WTC11 (cell line): ENCODE measurements around the gene MYLK4. TPM values are rescaled to one million over a fixed set of nuclear protein-coding genes. Genes with fewer than 3 reads are reported as not detected.

ENCODE experiments used
- ATAC-seq: fragments of 200-7000 bp; cut with Tn5 transposase; 2 replicates; pipeline ENCODE4 v1.10.0; 2021; ENCODE audit warnings: mild to moderate bottlenecking, moderate library complexity
- CTCF ChIA-PET: fragments of 300-600 bp; sonication (Branson Sonifier 250); formaldehyde crosslinking; loops from one replicate; lab custom pipeline; 2021; ENCODE audit warnings: antibody characterized with exemption; lab: Charles Lee
- POLR2A ChIA-PET: fragments of 350-600 bp; sonication (Branson Sonifier 250); formaldehyde crosslinking; loops from one replicate; lab custom pipeline; 2021; ENCODE audit warnings: antibody characterized with exemption; lab: Charles Lee
- DNase-seq: peaks from one replicate; pipeline ENCODE4 v3.0.0; 2021; ENCODE audit warnings: low spot score
- H3K27ac Mint-ChIP-seq: 2 replicates; pipeline ENCODE4 v1.8.0; 2021; ENCODE audit warnings: mixed read lengths
- H3K27me3 Mint-ChIP-seq: 2 replicates; pipeline ENCODE4 v1.8.0; 2021; ENCODE audit warnings: low read depth, mild to moderate bottlenecking, moderate library complexity, mixed read lengths
- H3K36me3 Mint-ChIP-seq: 2 replicates; pipeline ENCODE4 v1.8.0; 2021; ENCODE audit warnings: mixed read lengths
- H3K4me1 Mint-ChIP-seq: 2 replicates; pipeline ENCODE4 v1.8.0; 2022; ENCODE audit warnings: mixed read lengths
- H3K4me3 Mint-ChIP-seq: 2 replicates; pipeline ENCODE4 v1.8.0; 2021; ENCODE audit warnings: mild to moderate bottlenecking, moderate library complexity, mixed read lengths
- H3K9me3 Mint-ChIP-seq: 2 replicates; pipeline ENCODE4 v1.8.0; 2021; ENCODE audit warnings: mixed read lengths
- CREB1 ChIP-seq: sonication (generic); formaldehyde crosslinking; IDR thresholded peaks from 2 replicates; pipeline ENCODE4 v1.8.0; 2023; ENCODE audit warnings: mild to moderate bottlenecking, missing genetic modification reagents
- HMGA2 ChIP-seq: fragments of 250-450 bp; sonication (Bioruptor Pico); IDR thresholded peaks from 2 replicates; pipeline ENCODE4 v1.4.0; 2021; ENCODE audit warnings: mild to moderate bottlenecking, moderate library complexity
- IRF2 ChIP-seq: sonication (generic); formaldehyde crosslinking; IDR thresholded peaks from 2 replicates; pipeline ENCODE4 v1.8.0; 2022; ENCODE audit warnings: low read depth, missing genetic modification reagents, borderline replicate concordance
- OVOL2 ChIP-seq: fragments of 250-450 bp; sonication (Bioruptor Pico); IDR thresholded peaks from 2 replicates; pipeline ENCODE4 v1.9.0; 2021; ENCODE audit warnings: mild to moderate bottlenecking, borderline replicate concordance
- SMAD4 ChIP-seq: sonication (generic); formaldehyde crosslinking; IDR thresholded peaks from 2 replicates; pipeline ENCODE4 v1.8.0; 2022; ENCODE audit warnings: mild to moderate bottlenecking, missing genetic modification reagents
- TEAD4 ChIP-seq: sonication (generic); formaldehyde crosslinking; IDR thresholded peaks from 2 replicates; pipeline ENCODE4 v1.8.0; 2022; ENCODE audit warnings: mild to moderate bottlenecking, missing genetic modification reagents
- ZBTB21 ChIP-seq: sonication (generic); formaldehyde crosslinking; IDR thresholded peaks from 2 replicates; pipeline ENCODE4 v1.8.1; 2023; ENCODE audit warnings: mild to moderate bottlenecking, missing genetic modification reagents, borderline replicate concordance
- ZNF138 ChIP-seq: sonication (generic); formaldehyde crosslinking; conservative IDR thresholded peaks from 2 replicates; pipeline ENCODE4 v1.8.1; 2022; ENCODE audit warnings: mild to moderate bottlenecking, moderate library complexity, missing genetic modification reagents
- ZNF671 ChIP-seq: fragments of 250-450 bp; sonication (Bioruptor Pico); IDR thresholded peaks from 2 replicates; pipeline ENCODE4 v1.8.0; 2021; ENCODE audit warnings: mild to moderate bottlenecking
- total RNA-seq: library from RNA; stranded (reverse); gene quantifications from 3 replicates; pipeline ENCODE4 v1.2.3, GENCODE V29; 2021
- TF ChIP-seq, protein P1 (sequence below): fragments of 250-450 bp; sonication (Bioruptor Pico); IDR thresholded peaks from 2 replicates; pipeline ENCODE4 v1.9.0; 2021; ENCODE audit warnings: mild to moderate bottlenecking
- TF ChIP-seq, protein P2 (sequence below): sonication (generic); formaldehyde crosslinking; IDR thresholded peaks from 2 replicates; pipeline ENCODE4 v1.8.1; 2023; ENCODE audit warnings: mild to moderate bottlenecking, missing genetic modification reagents
- TF ChIP-seq, protein P3 (sequence below): sonication (generic); formaldehyde crosslinking; IDR thresholded peaks from 2 replicates; pipeline ENCODE4 v1.8.0; 2023; ENCODE audit warnings: missing genetic modification reagents
- TF ChIP-seq, protein P4 (sequence below): sonication (generic); formaldehyde crosslinking; IDR thresholded peaks from 2 replicates; pipeline ENCODE4 v1.8.1; 2022; ENCODE audit warnings: missing genetic modification reagents, borderline replicate concordance
- TF ChIP-seq, protein P5 (sequence below): fragments of 250-450 bp; sonication (Bioruptor Pico); IDR thresholded peaks from 2 replicates; pipeline ENCODE4 v1.9.0; 2021; ENCODE audit warnings: moderate library complexity, mild to moderate bottlenecking, inconsistent platforms, borderline replicate concordance
- TF ChIP-seq, protein P6 (sequence below): sonication (generic); formaldehyde crosslinking; IDR thresholded peaks from 2 replicates; pipeline ENCODE4 v1.8.0; 2023; ENCODE audit warnings: mild to moderate bottlenecking, missing genetic modification reagents

Gene MYLK4
- total RNA-seq, 1 experiment from 2014 or later, result 0.13 TPM

DNA sequence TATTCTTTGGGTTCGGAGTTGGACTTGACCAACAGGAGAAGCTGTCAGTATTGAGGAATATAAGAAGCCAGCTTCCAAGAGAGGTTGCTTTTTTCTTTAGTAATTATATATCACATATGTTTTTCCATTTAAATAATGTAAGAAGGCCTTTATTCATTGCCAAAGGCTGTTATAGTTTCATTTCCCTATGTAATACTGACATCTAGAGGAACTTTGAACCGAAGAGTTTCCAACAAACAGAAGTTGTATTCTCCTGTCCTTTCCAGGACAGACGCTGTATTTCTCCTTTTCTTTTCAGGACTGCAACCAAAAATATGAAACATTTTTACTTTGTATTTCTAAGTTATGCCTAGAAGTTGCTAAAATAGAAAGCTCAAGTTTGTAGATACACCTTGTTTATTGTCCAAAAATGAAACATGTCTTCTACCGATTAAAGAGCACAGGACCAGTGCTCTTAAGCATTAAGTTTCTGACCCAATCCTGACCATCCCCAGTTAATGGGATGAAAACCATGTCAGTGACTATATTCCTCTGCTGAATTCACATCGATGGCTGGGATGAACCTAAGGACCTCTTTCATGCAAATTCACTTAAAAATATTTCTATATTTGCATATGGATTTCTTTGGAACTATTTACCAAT is 55.1 kb downstream of the MYLK4 start:
- no peaks in the 10 kb centered on the region for H3K27me3 Mint-ChIP-seq
- CTCF ChIA-PET, result no interaction called here
- no peak overlapping the region for H3K27ac Mint-ChIP-seq
- ATAC-seq, result no peak; the same call in 1 of the 2 replicates
- H3K9me3 Mint-ChIP-seq, result peaks cover 3% of the 10 kb centered on the region; the same call in 1 of the 2 replicates
- H3K4me3 Mint-ChIP-seq, result no peak overlapping the region
- DNase-seq, result no peak
- no peaks in the 10 kb centered on the region for H3K36me3 Mint-ChIP-seq
- TF ChIP-seq, protein P1, sequence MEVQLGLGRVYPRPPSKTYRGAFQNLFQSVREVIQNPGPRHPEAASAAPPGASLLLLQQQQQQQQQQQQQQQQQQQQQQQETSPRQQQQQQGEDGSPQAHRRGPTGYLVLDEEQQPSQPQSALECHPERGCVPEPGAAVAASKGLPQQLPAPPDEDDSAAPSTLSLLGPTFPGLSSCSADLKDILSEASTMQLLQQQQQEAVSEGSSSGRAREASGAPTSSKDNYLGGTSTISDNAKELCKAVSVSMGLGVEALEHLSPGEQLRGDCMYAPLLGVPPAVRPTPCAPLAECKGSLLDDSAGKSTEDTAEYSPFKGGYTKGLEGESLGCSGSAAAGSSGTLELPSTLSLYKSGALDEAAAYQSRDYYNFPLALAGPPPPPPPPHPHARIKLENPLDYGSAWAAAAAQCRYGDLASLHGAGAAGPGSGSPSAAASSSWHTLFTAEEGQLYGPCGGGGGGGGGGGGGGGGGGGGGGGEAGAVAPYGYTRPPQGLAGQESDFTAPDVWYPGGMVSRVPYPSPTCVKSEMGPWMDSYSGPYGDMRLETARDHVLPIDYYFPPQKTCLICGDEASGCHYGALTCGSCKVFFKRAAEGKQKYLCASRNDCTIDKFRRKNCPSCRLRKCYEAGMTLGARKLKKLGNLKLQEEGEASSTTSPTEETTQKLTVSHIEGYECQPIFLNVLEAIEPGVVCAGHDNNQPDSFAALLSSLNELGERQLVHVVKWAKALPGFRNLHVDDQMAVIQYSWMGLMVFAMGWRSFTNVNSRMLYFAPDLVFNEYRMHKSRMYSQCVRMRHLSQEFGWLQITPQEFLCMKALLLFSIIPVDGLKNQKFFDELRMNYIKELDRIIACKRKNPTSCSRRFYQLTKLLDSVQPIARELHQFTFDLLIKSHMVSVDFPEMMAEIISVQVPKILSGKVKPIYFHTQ, result no peak
- TF ChIP-seq OVOL2 (CRISPR knock-in tag) (no peak), ZBTB21 (CRISPR knock-in tag) (no peak), ZNF138 (CRISPR knock-in tag) (no peak), TEAD4 (CRISPR knock-in tag) (no peak), HMGA2 (CRISPR knock-in tag) (no peak), IRF2 (no peak)
- TF ChIP-seq, protein P2, sequence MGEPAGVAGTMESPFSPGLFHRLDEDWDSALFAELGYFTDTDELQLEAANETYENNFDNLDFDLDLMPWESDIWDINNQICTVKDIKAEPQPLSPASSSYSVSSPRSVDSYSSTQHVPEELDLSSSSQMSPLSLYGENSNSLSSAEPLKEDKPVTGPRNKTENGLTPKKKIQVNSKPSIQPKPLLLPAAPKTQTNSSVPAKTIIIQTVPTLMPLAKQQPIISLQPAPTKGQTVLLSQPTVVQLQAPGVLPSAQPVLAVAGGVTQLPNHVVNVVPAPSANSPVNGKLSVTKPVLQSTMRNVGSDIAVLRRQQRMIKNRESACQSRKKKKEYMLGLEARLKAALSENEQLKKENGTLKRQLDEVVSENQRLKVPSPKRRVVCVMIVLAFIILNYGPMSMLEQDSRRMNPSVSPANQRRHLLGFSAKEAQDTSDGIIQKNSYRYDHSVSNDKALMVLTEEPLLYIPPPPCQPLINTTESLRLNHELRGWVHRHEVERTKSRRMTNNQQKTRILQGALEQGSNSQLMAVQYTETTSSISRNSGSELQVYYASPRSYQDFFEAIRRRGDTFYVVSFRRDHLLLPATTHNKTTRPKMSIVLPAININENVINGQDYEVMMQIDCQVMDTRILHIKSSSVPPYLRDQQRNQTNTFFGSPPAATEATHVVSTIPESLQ, result no peak
- no peaks in the 10 kb centered on the region for H3K4me1 Mint-ChIP-seq
- POLR2A ChIA-PET, result no interaction called here

DNA sequence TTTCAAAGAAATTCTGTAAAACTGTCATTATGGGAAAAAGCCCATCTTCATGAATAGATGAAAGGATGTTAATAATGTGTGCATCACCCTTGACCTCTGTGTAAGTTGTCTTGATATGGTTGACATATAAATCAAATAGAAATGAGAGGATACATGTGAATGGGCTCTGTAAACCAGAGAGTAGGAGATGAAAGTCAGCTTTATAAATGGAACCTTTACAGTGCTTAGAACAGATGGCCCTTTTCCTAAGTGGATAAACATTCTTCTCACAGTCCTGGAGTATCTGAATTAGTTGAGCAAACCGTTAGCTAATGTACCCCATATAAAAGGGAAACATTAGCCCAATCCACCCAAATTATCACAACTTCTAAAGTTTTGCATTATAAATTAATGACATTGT is 57.5 kb downstream of the MYLK4 start:
- DNase-seq, result no peak
- Mint-ChIP-seq H3K27me3 (no peaks in the 10 kb centered on the region), H3K36me3 (no peaks in the 10 kb centered on the region), H3K4me1 (peaks cover 4% of the 10 kb centered on the region; the same call in 1 of the 2 replicates), H3K9me3 (peaks cover 3% of the 10 kb centered on the region; the same call in 1 of the 2 replicates), H3K4me3 (no peak overlapping the region), H3K27ac (no peak overlapping the region)
- ChIA-PET CTCF (no interaction called here), POLR2A (no interaction called here)
- no peak for ATAC-seq
- TF ChIP-seq CREB1 (CRISPR knock-in tag) (no peak), SMAD4 (CRISPR knock-in tag) (no peak), ZNF671 (CRISPR knock-in tag) (no peak), HMGA2 (CRISPR knock-in tag) (no peak)
- TF ChIP-seq, protein P3, sequence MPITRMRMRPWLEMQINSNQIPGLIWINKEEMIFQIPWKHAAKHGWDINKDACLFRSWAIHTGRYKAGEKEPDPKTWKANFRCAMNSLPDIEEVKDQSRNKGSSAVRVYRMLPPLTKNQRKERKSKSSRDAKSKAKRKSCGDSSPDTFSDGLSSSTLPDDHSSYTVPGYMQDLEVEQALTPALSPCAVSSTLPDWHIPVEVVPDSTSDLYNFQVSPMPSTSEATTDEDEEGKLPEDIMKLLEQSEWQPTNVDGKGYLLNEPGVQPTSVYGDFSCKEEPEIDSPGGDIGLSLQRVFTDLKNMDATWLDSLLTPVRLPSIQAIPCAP (CRISPR knock-in tag), result no peak
- TF ChIP-seq, protein P4, sequence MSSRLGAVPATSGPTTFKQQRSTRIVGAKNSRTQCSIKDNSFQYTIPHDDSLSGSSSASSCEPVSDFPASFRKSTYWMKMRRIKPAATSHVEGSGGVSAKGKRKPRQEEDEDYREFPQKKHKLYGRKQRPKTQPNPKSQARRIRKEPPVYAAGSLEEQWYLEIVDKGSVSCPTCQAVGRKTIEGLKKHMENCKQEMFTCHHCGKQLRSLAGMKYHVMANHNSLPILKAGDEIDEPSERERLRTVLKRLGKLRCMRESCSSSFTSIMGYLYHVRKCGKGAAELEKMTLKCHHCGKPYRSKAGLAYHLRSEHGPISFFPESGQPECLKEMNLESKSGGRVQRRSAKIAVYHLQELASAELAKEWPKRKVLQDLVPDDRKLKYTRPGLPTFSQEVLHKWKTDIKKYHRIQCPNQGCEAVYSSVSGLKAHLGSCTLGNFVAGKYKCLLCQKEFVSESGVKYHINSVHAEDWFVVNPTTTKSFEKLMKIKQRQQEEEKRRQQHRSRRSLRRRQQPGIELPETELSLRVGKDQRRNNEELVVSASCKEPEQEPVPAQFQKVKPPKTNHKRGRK, result no peak
- TF ChIP-seq, protein P5, sequence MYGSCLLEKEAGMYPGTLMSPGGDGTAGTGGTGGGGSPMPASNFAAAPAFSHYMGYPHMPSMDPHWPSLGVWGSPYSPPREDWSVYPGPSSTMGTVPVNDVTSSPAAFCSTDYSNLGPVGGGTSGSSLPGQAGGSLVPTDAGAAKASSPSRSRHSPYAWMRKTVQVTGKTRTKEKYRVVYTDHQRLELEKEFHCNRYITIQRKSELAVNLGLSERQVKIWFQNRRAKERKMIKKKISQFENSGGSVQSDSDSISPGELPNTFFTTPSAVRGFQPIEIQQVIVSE (CRISPR knock-in tag), result no peak
- TF ChIP-seq, protein P6, sequence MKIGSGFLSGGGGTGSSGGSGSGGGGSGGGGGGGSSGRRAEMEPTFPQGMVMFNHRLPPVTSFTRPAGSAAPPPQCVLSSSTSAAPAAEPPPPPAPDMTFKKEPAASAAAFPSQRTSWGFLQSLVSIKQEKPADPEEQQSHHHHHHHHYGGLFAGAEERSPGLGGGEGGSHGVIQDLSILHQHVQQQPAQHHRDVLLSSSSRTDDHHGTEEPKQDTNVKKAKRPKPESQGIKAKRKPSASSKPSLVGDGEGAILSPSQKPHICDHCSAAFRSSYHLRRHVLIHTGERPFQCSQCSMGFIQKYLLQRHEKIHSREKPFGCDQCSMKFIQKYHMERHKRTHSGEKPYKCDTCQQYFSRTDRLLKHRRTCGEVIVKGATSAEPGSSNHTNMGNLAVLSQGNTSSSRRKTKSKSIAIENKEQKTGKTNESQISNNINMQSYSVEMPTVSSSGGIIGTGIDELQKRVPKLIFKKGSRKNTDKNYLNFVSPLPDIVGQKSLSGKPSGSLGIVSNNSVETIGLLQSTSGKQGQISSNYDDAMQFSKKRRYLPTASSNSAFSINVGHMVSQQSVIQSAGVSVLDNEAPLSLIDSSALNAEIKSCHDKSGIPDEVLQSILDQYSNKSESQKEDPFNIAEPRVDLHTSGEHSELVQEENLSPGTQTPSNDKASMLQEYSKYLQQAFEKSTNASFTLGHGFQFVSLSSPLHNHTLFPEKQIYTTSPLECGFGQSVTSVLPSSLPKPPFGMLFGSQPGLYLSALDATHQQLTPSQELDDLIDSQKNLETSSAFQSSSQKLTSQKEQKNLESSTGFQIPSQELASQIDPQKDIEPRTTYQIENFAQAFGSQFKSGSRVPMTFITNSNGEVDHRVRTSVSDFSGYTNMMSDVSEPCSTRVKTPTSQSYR, result no peak
